CD4-positive, alpha-beta T cell treated with Interferon alpha-2 for 1 hour (primary cell): ENCODE results near the gene ENTHD1.
A peak's percentile ranks its signal among the peaks of the same experiment; 100 is the strongest.
"Not testable (repeated sequence)": the region's sequence is repeated elsewhere in the genome, so short reads cannot be mapped to it uniquely, and the experiment has no call there.

Source experiments
- DNase-seq, 2 donors: peaks; one replicate each; pipeline ENCODE4 v3.0.0-alpha.2; 2020 to 2022

The ENTHD1 gene

GRCh38 chr22:39776295-39777009 is 117.1 kb downstream of the ENTHD1 start:
- DNase-seq: no peak

GRCh38 chr22:39773976-39774539 is 119.5 kb downstream of the ENTHD1 start:
- DNase-seq: peak; percentile 20 to 55

- DNase-seq: no peak
These were observed 120.1 kb downstream of the ENTHD1 start for GRCh38 chr22:39773503-39773902.

- no peak for DNase-seq
These were observed 122.1 kb downstream of the ENTHD1 start for GRCh38 chr22:39771486-39771885.

GRCh38 chr22:39765661-39766060 is 127.9 kb downstream of the ENTHD1 start:
- no peak for DNase-seq

- no peak for DNase-seq
These were observed 128.5 kb downstream of the ENTHD1 start for GRCh38 chr22:39765046-39765445.

- no peak for DNase-seq
These were observed 130.3 kb downstream of the ENTHD1 start for GRCh38 chr22:39763276-39763675.

- DNase-seq: no peak
These were observed 142.8 kb downstream of the ENTHD1 start for GRCh38 chr22:39750759-39751158.

- no peak for DNase-seq
These were observed 144.7 kb downstream of the ENTHD1 start for GRCh38 chr22:39748877-39749276.

GRCh38 chr22:39746600-39747262 is 146.8 kb downstream of the ENTHD1 start:
- no peak for DNase-seq

GRCh38 chr22:39745789-39746188 is 147.8 kb downstream of the ENTHD1 start:
- DNase-seq: no peak

- no peak for DNase-seq
These were observed 149.2 kb downstream of the ENTHD1 start for GRCh38 chr22:39744353-39744752.

- DNase-seq: no peak
These were observed 149.6 kb downstream of the ENTHD1 start for GRCh38 chr22:39743935-39744334.

- DNase-seq: no peak
These were observed 154.1 kb downstream of the ENTHD1 start for GRCh38 chr22:39739338-39740027.

- DNase-seq: no peak
These were observed 154.8 kb downstream of the ENTHD1 start for GRCh38 chr22:39738746-39739145.

- DNase-seq: no peak
These were observed 157.8 kb downstream of the ENTHD1 start for GRCh38 chr22:39735776-39736175.

- no peak for DNase-seq
These were observed 158.7 kb downstream of the ENTHD1 start for GRCh38 chr22:39734866-39735265.

GRCh38 chr22:39734046-39734445 is 159.5 kb downstream of the ENTHD1 start:
- not testable (repeated sequence) for DNase-seq

GRCh38 chr22:39733191-39733590 is 160.4 kb downstream of the ENTHD1 start:
- no peak for DNase-seq

GRCh38 chr22:39732625-39733024 is 160.9 kb downstream of the ENTHD1 start:
- no peak for DNase-seq

- DNase-seq: no peak
These were observed 161.5 kb downstream of the ENTHD1 start for GRCh38 chr22:39731881-39732555.

- no peak for DNase-seq
These were observed 162.1 kb downstream of the ENTHD1 start for GRCh38 chr22:39731481-39731880.
